GM19395 (cell line): ENCODE results near the gene ADGRB2.

ENCODE experiments used
- ATAC-seq: cut with Tn5 transposase; IDR thresholded peaks from one replicate; pipeline ENCODE4 v1.9.1; 2021; ENCODE audit warnings: mild to moderate bottlenecking, moderate library complexity; ENCODE audit not compliant: unreplicated experiment

The ADGRB2 gene

DNA sequence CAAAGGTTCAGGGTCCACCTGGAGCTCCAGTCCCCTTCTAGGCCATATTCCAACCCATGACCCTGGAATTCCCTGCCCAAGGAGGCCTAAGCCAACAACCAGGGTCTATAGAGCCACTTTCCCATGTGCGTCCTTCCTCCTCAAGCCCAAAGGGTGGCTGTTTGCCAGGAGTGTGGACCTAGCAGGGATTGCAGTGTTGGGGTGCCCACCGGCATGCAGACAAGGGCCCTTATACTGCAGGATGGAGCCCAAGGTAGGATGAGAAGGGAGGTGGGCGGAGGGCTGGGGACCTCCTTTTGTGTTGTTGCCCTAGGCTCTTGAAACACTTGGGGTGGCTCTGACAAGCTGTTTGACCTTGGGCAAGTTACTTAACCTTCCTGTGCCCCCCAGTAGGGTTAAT is 19.7 kb upstream of the ADGRB2 start:
- ATAC-seq: no peak

DNA sequence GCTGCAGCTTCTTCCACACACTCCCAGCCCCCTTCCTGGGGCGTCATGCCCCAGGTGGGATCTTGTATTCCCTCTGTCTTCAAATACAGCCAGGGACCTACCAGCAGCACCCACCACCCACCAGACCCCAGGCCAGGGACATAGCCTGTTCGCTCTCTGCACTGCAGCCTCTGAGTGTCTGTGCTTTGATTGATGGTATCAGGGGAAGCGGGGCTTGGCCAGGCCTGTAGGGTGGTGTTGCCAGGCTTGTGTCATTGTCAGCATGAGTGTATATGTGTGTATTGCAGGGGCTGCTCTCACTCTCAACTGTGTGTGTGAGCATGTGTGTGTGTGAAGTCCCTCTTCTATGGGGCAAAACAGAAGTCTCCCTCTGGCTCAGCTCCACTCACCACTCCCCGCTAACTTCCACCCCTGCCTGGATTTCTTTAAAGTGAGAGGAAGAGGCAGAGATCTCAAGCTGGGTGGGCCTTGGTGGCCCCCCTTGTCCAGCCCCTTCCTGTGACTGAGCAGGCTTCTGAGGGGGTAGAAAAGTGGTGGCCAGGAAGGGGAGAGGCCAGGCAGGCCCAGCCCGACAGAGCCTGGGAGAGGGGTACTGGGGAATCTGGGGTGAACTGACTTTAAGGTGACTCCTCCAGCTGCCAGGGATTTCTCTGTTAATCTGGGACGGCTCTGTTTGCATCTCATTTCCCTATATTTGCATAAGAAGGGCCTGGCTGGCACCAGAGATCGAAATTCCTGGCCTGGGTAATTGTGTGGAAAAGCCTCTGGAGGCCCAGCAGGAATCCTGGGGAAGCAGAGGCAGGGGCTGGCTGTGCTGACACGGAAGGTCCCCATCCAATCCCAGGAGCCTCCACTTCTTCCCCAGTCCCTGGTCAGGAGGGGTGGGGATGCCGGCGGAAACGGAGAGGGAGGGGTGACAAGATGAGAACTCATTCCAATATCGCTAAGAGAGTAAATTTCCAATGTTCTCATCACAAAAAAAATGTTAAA is 18.6 kb upstream of the ADGRB2 start:
- ATAC-seq: no peak

DNA sequence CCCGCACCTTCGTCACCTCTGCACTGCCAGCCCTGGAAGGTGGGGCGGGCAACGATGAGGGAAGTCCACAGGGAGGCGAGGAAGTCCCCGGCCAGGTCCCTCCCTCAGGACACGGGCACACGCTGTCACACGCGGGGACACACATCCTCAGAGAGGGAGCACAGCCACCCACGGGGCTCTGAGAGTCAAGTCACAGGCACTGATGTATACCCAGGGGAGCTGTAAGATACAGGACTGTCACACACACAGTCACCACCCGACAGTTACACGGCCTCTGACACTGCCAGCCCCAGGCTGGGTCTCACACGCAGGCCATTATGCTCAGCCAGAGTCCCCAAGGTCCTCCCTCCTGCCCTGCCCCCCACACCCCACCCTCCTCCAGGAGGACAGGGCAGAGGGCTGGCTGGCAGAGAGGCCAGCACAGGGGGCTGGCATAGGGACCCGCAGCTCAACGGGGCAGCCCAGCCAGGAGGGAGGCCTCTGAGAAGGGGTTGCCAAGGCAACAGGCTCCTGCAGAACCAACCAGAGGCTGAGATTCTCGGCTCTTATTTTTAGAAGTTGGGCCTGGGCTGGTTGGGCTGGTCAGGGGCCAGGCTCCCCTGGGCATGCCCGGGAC is 17.7 kb upstream of the ADGRB2 start:
- no peak for ATAC-seq

DNA sequence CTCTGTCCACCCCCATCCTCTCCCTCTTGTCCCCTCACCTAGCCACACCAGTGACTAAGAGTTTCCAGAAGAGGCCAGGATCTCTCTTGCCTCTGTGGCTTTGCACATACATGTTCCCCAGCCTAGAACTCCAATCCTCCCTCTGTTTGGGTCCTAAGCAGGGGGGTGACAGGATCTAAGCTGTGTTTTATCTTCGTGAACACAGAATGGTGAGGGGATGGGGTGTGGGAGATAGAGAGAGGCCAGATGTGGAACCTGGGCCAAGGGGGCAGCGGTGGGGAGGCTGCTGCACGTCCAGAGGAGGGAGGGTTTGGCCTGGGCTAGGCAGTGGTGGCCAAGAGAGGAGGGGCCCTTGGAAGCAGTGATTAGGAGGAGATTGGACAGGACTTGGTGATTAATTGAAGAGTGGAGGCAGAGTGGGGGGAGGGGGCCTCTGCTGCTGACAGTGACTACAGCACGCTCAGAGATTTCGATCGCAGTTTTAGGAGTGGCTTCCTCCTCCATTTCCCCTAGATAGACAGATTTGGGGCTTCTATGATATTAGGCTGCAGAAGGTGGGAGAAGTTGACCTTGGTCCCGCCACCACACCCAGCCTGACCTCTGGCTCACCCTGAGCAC is 17.1 kb upstream of the ADGRB2 start:
- no peak for ATAC-seq

DNA sequence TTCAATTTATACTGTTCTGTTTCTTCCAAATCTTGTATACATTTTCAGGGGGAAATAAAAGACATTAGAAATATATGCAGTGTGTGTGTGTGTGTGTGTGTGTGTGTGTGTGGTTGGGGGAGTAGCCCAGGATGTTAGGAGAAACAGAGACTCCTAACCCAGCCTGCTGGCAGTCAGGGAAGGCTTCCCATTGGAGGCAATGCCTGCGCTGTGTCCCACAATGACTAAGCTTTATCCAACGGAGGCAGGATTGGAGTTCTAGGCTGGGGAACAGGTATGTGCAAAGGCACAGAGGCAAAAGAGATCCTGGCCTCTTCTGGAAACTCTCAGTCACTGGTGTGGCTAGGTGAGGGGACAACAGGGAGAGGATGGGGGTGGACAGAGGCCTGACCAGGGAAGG is 16.5 kb upstream of the ADGRB2 start:
- no peak for ATAC-seq

DNA sequence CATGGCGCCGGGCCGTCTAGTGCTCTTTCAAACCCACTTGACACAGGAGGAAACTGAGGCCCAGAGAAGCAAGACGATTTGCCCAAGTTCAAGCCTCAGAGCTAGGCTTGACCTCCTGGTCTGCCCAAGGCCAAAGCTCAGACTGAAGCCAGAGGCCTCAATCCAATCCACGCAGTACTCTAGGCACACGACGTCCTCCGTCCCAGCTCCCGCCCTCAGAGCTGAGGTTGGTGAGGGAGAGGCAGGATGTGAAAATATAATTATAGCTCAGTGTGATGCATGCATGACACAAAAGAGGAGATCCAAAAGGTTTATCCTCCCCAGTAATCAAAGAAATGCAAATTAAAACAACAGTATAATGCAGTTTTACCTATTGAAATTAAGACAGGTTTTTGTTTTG is 15.5 kb upstream of the ADGRB2 start:
- no peak for ATAC-seq

DNA sequence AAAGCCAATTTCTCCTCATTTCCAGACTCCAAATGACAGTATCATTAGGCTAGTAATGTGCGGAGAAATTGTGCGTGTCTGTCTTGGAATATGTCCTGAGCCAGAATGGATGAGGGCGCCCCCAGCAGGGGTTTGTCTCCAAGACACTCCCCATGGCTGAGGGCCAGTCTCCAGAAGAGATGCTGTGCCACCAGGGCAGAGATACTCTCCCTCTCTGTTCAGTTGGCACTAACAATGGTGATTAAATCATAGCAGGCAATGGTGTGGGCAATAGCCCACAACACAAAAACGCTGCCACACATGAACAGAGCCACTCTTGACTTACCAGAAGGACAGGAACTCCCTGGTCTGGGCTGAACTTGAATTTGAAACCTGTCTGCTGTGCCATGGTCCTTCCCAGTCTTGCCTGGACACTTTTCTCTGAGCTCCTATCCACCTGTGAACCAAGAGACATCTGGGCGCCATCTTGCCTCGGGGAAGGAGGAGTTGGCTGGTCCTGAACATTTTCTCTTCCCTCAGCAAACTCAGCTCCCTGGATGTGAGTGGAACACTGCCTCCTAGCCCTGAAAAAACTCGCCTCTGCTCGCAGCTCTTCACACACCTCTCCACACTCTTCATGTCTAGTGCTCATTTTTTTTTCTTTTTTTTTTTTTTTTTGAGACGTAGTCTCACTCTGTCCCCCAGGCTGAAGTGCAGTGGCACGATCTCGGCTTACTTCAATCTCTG is 14.8 kb upstream of the ADGRB2 start:
- no peak for ATAC-seq

DNA sequence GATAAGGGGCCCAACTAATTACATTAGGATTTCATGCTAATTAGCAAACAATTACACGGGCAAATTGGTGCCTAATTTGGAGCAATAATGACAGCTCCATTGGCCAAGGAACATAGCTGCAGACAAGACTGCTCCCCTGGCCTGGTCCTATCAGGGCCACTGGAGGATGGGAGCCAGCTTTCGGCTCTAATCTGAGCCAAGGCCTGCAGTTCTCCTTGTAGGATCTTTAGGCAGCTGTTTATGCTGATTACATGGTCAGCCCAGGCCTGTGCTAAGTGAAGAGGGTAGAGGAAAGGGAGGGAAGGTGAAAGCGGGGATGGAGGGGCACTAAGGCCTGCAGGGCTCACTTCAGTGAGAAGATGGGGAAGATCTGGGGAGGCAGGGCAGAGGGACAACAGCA is 12.4 kb upstream of the ADGRB2 start:
- no peak for ATAC-seq

DNA sequence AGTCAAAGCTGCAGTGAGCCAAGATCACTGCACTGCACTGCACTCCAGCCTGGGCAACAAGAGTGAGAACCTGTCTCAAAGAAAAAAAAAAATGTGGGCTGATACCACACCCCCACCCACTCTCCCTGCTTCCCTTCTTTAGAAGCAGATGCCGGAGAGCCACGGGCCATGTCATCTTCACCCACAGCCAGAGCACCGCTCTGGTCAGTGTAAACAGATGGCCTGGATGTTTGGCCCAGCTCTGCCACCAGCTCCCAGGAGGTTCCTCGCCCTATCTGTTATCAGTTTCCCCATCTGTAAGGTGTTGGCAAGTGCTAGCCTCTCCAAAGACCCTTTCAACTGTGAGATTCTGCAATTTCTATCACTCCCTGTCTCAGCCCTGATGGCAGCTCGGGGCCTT is 11.9 kb upstream of the ADGRB2 start:
- ATAC-seq: no peak

DNA sequence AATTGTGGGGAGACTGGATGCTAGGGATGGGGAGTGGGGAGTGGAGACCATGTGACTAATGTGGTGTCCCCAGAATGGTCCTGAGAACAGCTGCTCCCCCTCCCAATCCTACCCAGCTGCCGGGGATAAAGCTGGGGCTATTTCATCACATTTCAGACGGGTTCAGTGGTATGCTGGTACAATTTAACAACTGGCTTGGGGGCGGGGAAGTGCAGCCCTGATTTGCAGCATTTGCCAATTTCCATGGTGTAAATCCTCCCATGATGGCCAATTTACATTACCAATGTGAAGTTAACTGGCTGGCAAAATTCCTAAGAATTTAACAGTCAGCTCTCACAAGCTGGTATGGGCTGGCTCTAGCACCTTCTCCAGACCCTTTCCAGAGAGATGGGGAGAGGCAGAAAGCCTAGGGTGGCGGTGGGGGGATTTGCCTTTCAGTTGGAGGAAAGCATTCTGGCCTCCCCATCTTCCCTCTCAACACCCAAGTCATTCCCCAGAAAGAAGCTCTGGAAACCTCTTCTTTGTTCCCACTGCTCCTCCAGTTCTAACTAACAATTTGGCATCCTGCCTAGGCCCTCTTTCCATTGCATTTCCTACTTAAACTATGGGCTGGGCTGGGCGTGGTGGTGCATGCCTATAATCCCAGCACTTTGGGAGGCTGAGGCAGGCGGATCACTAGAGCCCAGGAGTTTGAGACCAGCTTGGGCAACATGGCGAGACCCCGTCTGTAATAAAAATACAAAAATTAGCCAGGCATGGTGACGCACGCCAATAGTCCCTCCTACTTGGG is 11.3 kb upstream of the ADGRB2 start:
- ATAC-seq: no peak

DNA sequence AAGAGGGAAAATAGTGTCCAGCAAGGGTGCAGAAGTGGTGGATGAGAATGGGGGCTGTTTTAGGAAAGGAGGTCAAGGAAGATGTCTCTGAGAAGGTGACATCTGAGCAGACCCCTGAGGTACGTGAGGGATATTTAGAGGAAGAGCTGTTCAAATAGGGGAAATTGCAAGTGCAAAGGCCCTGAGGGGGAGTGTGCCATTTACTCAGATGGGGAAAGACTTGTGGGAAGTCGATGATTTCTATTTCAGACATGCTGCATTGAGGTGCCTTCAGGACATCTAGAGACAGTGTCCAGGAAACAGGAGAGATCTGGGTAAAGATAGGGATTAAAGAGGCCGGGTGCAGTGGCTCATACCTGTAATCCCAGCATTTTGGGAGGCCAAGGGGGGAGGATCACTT is 10.4 kb upstream of the ADGRB2 start:
- no peak for ATAC-seq

DNA sequence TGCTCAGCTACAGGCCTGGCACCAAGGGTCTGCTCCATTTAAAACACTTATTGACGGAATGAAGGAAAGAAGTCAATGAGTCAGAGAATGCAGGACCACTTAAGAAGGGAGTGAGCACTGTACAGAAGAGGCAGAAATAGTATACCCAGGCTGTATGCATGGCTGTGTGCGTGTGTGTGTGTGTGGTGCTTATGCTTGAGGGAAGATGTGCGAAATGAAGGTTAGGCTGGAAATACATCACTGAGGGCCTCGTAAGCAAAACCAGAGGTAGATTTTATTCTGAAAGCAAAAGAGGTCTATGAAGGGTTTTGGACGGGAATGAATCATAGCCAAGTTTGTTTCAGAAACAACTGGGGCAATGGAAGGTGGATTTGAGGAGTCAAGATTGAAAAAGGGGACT is 9.7 kb upstream of the ADGRB2 start:
- ATAC-seq: no peak

DNA sequence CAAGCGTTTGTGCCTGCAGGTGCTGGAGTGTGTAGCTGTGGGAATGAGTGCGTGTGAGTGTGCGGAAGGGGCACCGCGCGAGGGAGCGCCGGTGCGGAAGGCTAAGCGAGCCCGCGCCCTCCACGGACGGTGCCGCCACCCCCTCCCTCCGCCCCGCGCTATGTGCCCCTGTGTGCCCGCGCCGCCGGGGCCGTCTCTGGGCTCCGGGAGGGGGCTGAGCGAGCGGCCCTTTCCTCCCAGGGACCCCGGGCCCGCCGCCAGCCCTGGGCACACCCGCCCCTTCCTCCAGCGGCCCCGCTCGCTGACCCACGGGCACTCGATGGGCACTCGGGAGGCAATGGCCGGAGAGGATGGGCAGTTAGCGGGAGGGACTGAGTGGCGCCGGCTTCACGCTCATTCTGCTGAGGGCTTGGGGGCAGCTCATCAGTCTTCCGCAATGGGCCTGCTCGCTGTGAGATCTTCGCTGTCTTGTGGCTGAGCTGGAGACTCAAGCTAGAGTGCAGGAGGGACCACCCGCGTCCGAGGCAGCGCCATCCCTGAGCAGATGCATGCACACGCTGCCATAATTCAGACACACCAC is 8.6 kb upstream of the ADGRB2 start:
- ATAC-seq: no peak

DNA sequence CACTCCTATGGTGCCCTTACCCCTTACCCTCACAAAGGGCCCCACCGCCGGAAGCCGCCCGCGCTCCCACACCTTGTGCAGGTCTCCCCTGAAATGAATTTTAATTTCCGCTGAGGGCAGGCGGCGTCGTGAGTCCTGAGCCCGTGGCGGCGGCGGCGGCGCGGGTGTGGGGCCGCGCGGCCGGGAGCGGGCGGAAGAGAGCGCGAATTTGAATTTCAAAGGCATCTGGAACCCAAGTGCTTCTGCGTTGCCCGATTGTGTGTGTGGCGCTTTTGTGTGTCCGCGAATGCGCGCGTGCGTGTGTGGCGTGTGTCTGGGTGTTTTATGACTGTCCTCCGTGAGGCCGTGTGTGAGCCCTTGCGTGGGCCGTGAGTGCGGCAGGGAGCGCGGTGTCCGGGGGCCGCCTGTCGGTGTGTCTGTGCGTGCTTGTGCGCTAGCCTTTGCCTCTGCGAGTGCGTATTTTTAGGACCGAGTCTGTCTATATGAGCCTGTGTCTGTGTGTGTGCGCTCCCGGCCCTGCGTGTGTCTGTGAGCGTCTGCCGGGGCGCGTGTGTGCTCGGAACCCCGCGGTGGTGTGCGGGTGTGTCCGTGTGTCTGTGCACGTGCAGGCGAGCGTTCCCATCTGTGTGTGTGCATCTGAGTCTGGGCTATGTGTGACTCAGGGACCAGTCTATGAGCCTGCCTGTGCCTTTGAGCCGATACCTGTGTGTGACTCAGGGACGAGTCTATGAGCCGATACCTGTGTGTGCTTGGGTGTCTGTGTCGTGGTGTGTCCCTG is 7.9 kb upstream of the ADGRB2 start:
- no peak for ATAC-seq

DNA sequence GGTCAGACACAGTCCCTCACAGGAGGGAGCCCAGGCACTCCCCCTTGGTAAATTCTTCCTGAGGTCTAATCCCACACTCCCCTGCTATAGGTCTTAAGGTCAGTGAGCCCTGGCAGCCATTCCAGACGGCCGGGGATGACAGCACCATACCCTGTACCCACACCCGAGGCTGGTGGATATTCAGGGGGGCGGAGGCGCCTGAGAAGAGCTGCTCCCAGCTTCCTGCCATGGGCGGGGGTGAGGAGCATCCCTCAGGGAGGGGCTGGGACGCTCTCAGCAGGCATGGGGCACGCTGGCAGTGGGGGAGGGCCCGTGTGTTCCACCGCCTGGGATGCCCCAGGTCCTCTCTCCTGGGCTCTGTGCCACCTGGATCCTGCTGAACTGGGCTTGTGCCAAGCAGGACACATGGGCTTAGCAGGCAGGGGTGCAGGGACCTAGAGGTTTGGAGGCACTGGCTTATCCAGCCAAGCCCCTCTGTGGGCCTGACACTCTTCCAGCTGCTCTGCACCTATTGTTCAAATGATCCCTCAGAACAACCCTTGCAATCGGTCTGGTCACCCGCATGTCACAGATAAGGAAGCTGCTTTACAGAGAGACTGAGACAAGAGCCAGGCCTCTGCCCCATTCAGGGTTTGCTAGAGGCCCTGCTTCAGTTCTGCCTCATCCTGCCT is 5.7 kb upstream of the ADGRB2 start:
- ATAC-seq: no peak

DNA sequence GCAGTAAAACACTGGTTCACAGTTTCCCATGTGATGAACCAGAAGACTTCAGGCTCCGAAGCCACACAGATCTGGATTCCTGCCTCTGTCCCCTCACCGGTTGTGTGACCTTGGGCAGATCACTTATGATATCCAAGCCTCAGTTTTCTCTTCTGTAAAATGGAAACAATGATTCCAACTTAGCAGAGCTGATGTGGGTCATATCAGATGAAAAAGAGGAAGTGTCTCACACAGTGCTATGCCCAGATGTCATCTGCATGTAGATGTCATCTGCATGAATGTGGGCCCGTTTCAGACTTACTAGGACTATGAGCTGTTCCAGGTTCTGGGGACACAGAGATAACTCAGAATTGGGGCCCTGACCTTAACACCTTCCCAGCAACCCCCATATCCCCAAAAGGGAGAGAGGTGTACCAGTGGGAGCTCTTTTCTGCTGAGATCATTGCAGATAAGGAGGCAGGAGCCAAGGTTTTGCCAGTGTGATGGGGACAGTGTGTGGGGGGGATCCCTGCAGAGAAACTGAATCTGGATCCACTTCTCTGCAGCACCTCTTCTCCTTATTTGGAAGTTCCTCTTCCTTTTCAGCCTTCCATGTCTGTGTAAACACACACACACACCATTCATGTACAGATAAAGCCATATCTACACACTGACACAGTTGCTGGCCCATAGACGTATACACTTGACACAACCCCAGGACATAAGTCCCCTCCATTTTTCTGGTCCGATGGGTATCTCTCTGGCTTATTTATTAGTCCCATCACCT is 5.0 kb upstream of the ADGRB2 start:
- ATAC-seq: no peak

DNA sequence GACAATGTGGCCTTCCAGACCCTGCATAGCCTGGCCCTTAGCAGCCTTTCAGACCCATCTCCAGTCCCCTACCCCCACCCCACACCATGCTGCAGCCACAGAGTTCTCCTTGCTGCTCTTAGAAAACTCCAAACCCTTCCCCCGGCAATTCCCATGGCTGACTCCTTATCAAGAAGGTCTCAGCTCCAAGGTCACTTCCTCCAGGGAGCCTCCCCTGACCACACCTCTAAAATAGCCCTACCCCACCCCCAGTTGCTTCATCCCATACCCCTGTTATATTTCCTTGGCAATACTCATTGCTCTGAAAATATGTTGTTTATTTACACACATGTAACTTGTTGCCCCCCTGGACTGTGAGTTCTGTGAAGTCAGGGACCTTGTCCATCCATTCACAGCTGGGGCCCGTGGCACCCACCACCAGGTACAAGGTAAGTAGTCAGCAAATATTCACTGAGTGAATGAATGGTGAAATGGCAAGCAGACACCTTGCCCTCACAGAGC is 4.3 kb upstream of the ADGRB2 start:
- no peak for ATAC-seq

DNA sequence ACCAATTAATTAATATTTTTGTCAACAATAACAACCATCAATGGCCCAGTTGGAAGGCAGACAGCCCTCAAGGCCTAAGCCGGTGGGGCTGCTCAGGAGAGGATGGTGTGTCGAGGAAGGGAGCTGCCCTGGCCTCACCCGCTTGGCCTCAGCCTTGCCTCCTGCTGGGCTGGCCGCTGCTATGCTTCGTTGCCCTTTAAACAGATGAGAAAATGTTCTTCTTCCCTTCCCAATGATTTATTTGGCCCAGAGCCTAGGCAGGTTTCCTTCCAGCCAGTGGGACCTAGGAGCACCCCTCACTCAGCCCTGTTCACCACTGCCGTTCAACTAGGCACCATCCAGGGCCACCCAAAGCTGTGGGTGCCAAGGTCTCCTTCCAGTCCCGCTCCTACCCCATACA is 3.1 kb upstream of the ADGRB2 start:
- no peak for ATAC-seq
